ENCODE measurements around the gene TMEM120B. TPM values are rescaled to one million over a fixed set of nuclear protein-coding genes. Genes with fewer than 3 reads are reported as not detected.
A peak's percentile ranks its signal among the peaks of the same experiment; 100 is the strongest.
"Not testable (repeated sequence)": the region's sequence is repeated elsewhere in the genome, so short reads cannot be mapped to it uniquely, and the experiment has no call there.

TMEM120B gene
- total RNA-seq, 1 experiment from 2014 or later: 18.5 TPM

GRCh38 chr12:121713257-121713777 is 765 bp downstream of the TMEM120B start:
- H3K9me3 ChIP-seq (ENCODE audit: low read length): no peaks in the 10 kb centered on the region
- no peaks in the 10 kb centered on the region for H3K27me3 ChIP-seq (ENCODE audit: low read length)
- no peaks in the 10 kb centered on the region for H3K36me3 ChIP-seq (ENCODE audit: low read depth, low read length)
- no TSS peak for BruUV-seq (replicated peaks)
- H3K4me3 ChIP-seq (ENCODE audit: low read length): peak overlapping the region; percentile 80
- peak overlapping the region; percentile 89 for H3K4me2 ChIP-seq (ENCODE audit: low read length)
- intact Hi-C loops (cut with micrococcal nuclease): loop anchor here (5.0 kb wide), 1 partner anchor 79 kb away; the partner anchor contains the start of gene RHOF
- ChIA-PET CTCF (interaction anchor here (1.3 kb wide), 2 partner anchors 59 to 81 kb away, joined by 4 to 6 read pairs; no protein-coding TSS in a partner anchor), POLR2A (ENCODE audit: unreplicated experiment) (interaction anchor here (0.5 to 1.3 kb wide), 2 partner anchors 20 to 27 kb away, joined by 5 to 7 read pairs; no protein-coding TSS in a partner anchor)
- ATAC-seq (peak; percentile 18), DNase-seq (no peak)
- no peaks in the 10 kb centered on the region for H3K9me2 ChIP-seq (replicated peaks; ENCODE audit: low read length)
- H3K27ac ChIP-seq (ENCODE audit: low read length): 0 out of 2 replicates have a peak overlapping the region, but pooled peaks have one; percentile 13
- TF ChIP-seq EZH2 (IDR thresholded peaks at IDR 0.05; ENCODE audit: low read length, unreplicated experiment): no peak
- no peak for TF ChIP-seq EZH2phosphoT487 (IDR thresholded peaks at IDR 0.05; ENCODE audit: borderline replicate concordance, low read length)
- no peak for TF ChIP-seq CTCF (conservative IDR thresholded peaks at IDR 0.05; ENCODE audit: low read depth, low read length)
- H2AFZ ChIP-seq (ENCODE audit: low read length): peak overlapping the region; percentile 86
- no peaks in the 10 kb centered on the region for H3F3A ChIP-seq (ENCODE audit: low read length, unreplicated experiment)
- no peaks in the 10 kb centered on the region for H4K20me1 ChIP-seq (ENCODE audit: low read length)
- H3K9ac ChIP-seq (ENCODE audit: low read length): peak overlapping the region; percentile 82
- peaks cover 50% of the 10 kb centered on the region for H3K79me2 ChIP-seq (ENCODE audit: low read length)
- peaks cover 25% of the 10 kb centered on the region; the same call in 1 of the 2 replicates for H3K4me1 ChIP-seq (ENCODE audit: insufficient read depth, low read length)

GRCh38 chr12:121713793-121714192 is 1.2 kb downstream of the TMEM120B start:
- H3F3A ChIP-seq (ENCODE audit: low read length, unreplicated experiment): no peaks in the 10 kb centered on the region
- intact Hi-C loops (cut with micrococcal nuclease): loop anchor here (5.0 kb wide), 1 partner anchor 79 kb away; the partner anchor contains the start of gene RHOF
- H3K4me1 ChIP-seq (ENCODE audit: insufficient read depth, low read length): peaks cover 25% of the 10 kb centered on the region; the same call in 1 of the 2 replicates
- H4K20me1 ChIP-seq (ENCODE audit: low read length): no peaks in the 10 kb centered on the region
- peak overlapping the region; percentile 82 for H3K9ac ChIP-seq (ENCODE audit: low read length)
- no peaks in the 10 kb centered on the region for H3K27me3 ChIP-seq (ENCODE audit: low read length)
- peak overlapping the region; percentile 86; the same call in 1 of the 2 replicates for H2AFZ ChIP-seq (ENCODE audit: low read length)
- no peaks in the 10 kb centered on the region for H3K9me3 ChIP-seq (ENCODE audit: low read length)
- BruUV-seq (replicated peaks): TSS peak; percentile 47
- no peaks in the 10 kb centered on the region for H3K9me2 ChIP-seq (replicated peaks; ENCODE audit: low read length)
- CTCF ChIA-PET: interaction anchor here (1.3 kb wide), 1 partner anchor 80 kb away, joined by 4 read pairs; no protein-coding TSS in a partner anchor
- no peaks in the 10 kb centered on the region for H3K36me3 ChIP-seq (ENCODE audit: low read depth, low read length)
- H3K4me2 ChIP-seq (ENCODE audit: low read length): peak overlapping the region; percentile 89
- TF ChIP-seq EZH2 (IDR thresholded peaks at IDR 0.05; ENCODE audit: low read length, unreplicated experiment) (no peak), CTCF (conservative IDR thresholded peaks at IDR 0.05; ENCODE audit: low read depth, low read length) (no peak), EZH2phosphoT487 (IDR thresholded peaks at IDR 0.05; ENCODE audit: borderline replicate concordance, low read length) (no peak)
- ATAC-seq (peak; percentile 12), DNase-seq (peak; percentile 26)
- POLR2A ChIA-PET (ENCODE audit: unreplicated experiment): no interaction called here
- H3K79me2 ChIP-seq (ENCODE audit: low read length): peaks cover 55% of the 10 kb centered on the region
- H3K27ac ChIP-seq (ENCODE audit: low read length): no peak overlapping the region
- peak overlapping the region; percentile 80 for H3K4me3 ChIP-seq (ENCODE audit: low read length)

GRCh38 chr12:121715055-121715454 is 2.5 kb downstream of the TMEM120B start:
- intact Hi-C loops (cut with micrococcal nuclease); H3K36me3 ChIP-seq (ENCODE audit: low read depth, low read length); CTCF ChIA-PET; H2AFZ ChIP-seq (ENCODE audit: low read length); DNase-seq; H3K9me2 ChIP-seq (replicated peaks; ENCODE audit: low read length); H3K27me3 ChIP-seq (ENCODE audit: low read length); H3F3A ChIP-seq (ENCODE audit: low read length, unreplicated experiment); H3K4me3 ChIP-seq (ENCODE audit: low read length); H3K9me3 ChIP-seq (ENCODE audit: low read length); POLR2A ChIA-PET (ENCODE audit: unreplicated experiment); H3K9ac ChIP-seq (ENCODE audit: low read length); H3K27ac ChIP-seq (ENCODE audit: low read length); H3K4me2 ChIP-seq (ENCODE audit: low read length); BruUV-seq (replicated peaks); ATAC-seq; H4K20me1 ChIP-seq (ENCODE audit: low read length): not testable (repeated sequence)
- Histone ChIP-seq H3K4me1 (ENCODE audit: insufficient read depth, low read length) (peaks cover 20% of the 10 kb centered on the region; the same call in 1 of the 2 replicates), H3K79me2 (ENCODE audit: low read length) (peaks cover 57% of the 10 kb centered on the region)
